Brain microvascular endothelial cell (primary cell): ENCODE results near the gene G0S2.

Source experiments
- DNase-seq: peaks from one replicate; pipeline ENCODE4 v3.0.0-alpha.2; 2020
- H3K27ac ChIP-seq: fragments of 250-450 bp; sonication (Bioruptor Pico); 2 replicates; pipeline ENCODE4 v1.5.1; 2020; ENCODE audit warnings: mild to moderate bottlenecking, moderate library complexity
- H3K27me3 ChIP-seq: fragments of 250-450 bp; sonication (Bioruptor Pico); replicated peaks from 2 replicates; pipeline ENCODE4 v1.5.1; 2020; ENCODE audit warnings: mild to moderate bottlenecking
- H3K36me3 ChIP-seq: fragments of 250-450 bp; sonication (Bioruptor Pico); replicated peaks from 2 replicates; pipeline ENCODE4 v1.5.1; 2020; ENCODE audit warnings: mild to moderate bottlenecking
- H3K4me3 ChIP-seq: 2 replicates; pipeline ENCODE4 v1.5.1; 2011; ENCODE audit warnings: low read depth, mild to moderate bottlenecking, control low read depth, low read length, moderate library complexity
- CTCF ChIP-seq: IDR thresholded peaks from 2 replicates; pipeline ENCODE4 v1.5.1; 2011; ENCODE audit warnings: low read depth, mild to moderate bottlenecking, moderate library complexity, low read length, control low read depth, inconsistent platforms; ENCODE audit errors: missing control alignments
- in situ Hi-C: cut with HindIII; loops from 2 replicates; pipeline ENCODE4 v1.10.0; 2017; ENCODE audit warnings: low sequenced_read_pairs, low pct_ligation_motif_present

G0S2 gene

GRCh38 chr1:209685821-209686220 is 10.6 kb downstream of the G0S2 start:
- in situ Hi-C loops: loop anchor here (25.0 kb wide), 1 partner anchor 99 kb away; the partner anchor contains the start of gene CAMK1G
- peaks cover 4% of the 10 kb centered on the region for H3K27me3 ChIP-seq
- no peak overlapping the region for H3K27ac ChIP-seq
- H3K36me3 ChIP-seq: no peaks in the 10 kb centered on the region
- no peak overlapping the region for H3K4me3 ChIP-seq
- DNase-seq: no peak
- no peak for TF ChIP-seq CTCF

GRCh38 chr1:209686322-209686721 is 11.1 kb downstream of the G0S2 start:
- in situ Hi-C loops: loop anchor here (25.0 kb wide), 1 partner anchor 99 kb away; the partner anchor contains the start of gene CAMK1G

GRCh38 chr1:209688746-209689234 is 13.6 kb downstream of the G0S2 start:
- Histone ChIP-seq H3K27ac (no peak overlapping the region), H3K36me3 (no peaks in the 10 kb centered on the region), H3K27me3 (no peaks in the 10 kb centered on the region), H3K4me3 (no peak overlapping the region)
- no peak for TF ChIP-seq CTCF
- in situ Hi-C loops: loop anchor here (25.0 kb wide), 1 partner anchor 101 kb away; the partner anchor contains the start of gene CAMK1G
- no peak for DNase-seq

More at GRCh38 chr1:209686322-209686721, 11.1 kb downstream of the G0S2 start:
- Histone ChIP-seq H3K4me3 (no peak overlapping the region), H3K36me3 (no peaks in the 10 kb centered on the region), H3K27me3 (peaks cover under 1% of the 10 kb centered on the region), H3K27ac (no peak overlapping the region)
- no peak for TF ChIP-seq CTCF
- no peak for DNase-seq

- no peak for DNase-seq
- Histone ChIP-seq H3K27me3 (no peaks in the 10 kb centered on the region), H3K4me3 (no peak overlapping the region), H3K27ac (no peak overlapping the region), H3K36me3 (no peaks in the 10 kb centered on the region)
- in situ Hi-C loops: loop anchor here (25.0 kb wide), 1 partner anchor 102 kb away; the partner anchor contains the start of gene CAMK1G
- TF ChIP-seq CTCF: no peak
Measured at GRCh38 chr1:209689477-209689876, 14.3 kb downstream of the G0S2 start.

- no peak overlapping the region for H3K27ac ChIP-seq
- no peaks in the 10 kb centered on the region for H3K36me3 ChIP-seq
- no peaks in the 10 kb centered on the region for H3K27me3 ChIP-seq
- no peak for DNase-seq
- H3K4me3 ChIP-seq: no peak overlapping the region
- in situ Hi-C loops: loop anchor here (25.0 kb wide), 1 partner anchor 104 kb away; the partner anchor contains the start of gene CAMK1G
- no peak for TF ChIP-seq CTCF
Measured at GRCh38 chr1:209691237-209691636, 16.0 kb downstream of the G0S2 start.

GRCh38 chr1:209692296-209692695 is 17.1 kb downstream of the G0S2 start:
- H3K4me3 ChIP-seq: no peak overlapping the region
- in situ Hi-C loops: loop anchor here (25.0 kb wide), 1 partner anchor 105 kb away; the partner anchor contains the start of gene CAMK1G
- TF ChIP-seq CTCF: no peak
- no peak for DNase-seq
- no peaks in the 10 kb centered on the region for H3K36me3 ChIP-seq
- no peak overlapping the region for H3K27ac ChIP-seq
- H3K27me3 ChIP-seq: no peaks in the 10 kb centered on the region
